Caki2 (cell line): ENCODE results near the gene WASF2. TPM values are rescaled to one million over a fixed set of nuclear protein-coding genes. Genes with fewer than 3 reads are reported as not detected.
"Not testable (repeated sequence)": the region's sequence is repeated elsewhere in the genome, so short reads cannot be mapped to it uniquely, and the experiment has no call there.

Experiments used
- DNase-seq: peaks from one replicate; pipeline ENCODE4 v3.0.0-alpha.2; 2015; ENCODE audit warnings: low read depth
- in situ Hi-C: cut with HindIII; loops from 2 replicates; pipeline ENCODE4 v1.10.0; 2016; ENCODE audit warnings: low sequenced_read_pairs, low pct_unique_long_range_greater_than_20kb, mixed read lengths
- total RNA-seq: library from RNA; depleted of rRNA; stranded (reverse); fragments of >200 nt; shearing (Covaris generic); gene quantifications from 2 replicates; pipeline ENCODE4 v1.2.3, GENCODE V29; 2014; ENCODE audit warnings: low replicate concordance

WASF2 gene
- total RNA-seq, 1 experiment from 2014 or later: 17.3 TPM

DNA sequence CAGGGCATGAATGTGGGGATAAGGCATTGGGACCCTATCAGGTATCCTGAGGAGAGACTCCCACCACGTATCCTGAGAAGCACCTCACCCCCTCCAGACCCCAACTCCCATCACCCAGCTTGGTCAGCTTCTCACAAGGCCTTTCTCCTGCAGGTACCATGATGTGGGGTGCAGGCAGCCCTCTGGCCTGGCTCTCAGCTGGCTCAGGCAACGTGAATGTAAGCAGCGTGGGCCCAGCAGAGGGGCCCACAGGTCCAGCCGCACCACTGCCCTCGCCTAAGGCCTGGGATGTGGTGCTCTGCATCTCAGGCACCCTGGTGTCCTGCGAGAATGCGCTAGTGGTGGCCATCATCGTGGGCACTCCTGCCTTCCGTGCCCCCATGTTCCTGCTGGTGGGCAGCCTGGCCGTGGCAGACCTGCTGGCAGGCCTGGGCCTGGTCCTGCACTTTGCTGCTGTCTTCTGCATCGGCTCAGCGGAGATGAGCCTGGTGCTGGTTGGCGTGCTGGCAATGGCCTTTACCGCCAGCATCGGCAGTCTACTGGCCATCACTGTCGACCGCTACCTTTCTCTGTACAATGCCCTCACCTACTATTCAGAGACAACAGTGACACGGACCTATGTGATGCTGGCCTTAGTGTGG, 96.2 kb downstream of the WASF2 start:
- DNase-seq: no peak
- in situ Hi-C loops: no loop called here

- in situ Hi-C loops: no loop called here
- DNase-seq: no peak
Observed at GRCh38 chr1:27392778-27393635, 97.0 kb downstream of the WASF2 start.

GRCh38 chr1:27392096-27392777, 97.7 kb downstream of the WASF2 start, which contains the start of gene GPR3:
GPR3 (plus strand) TSS chr1:27392622; CDS start chr1:27393799, 1,177 bp downstream.
- in situ Hi-C loops: no loop called here
- DNase-seq: peak; percentile 85

GRCh38 chr1:27391511-27392095, 98.4 kb downstream of the WASF2 start:
- in situ Hi-C loops: no loop called here

DNA sequence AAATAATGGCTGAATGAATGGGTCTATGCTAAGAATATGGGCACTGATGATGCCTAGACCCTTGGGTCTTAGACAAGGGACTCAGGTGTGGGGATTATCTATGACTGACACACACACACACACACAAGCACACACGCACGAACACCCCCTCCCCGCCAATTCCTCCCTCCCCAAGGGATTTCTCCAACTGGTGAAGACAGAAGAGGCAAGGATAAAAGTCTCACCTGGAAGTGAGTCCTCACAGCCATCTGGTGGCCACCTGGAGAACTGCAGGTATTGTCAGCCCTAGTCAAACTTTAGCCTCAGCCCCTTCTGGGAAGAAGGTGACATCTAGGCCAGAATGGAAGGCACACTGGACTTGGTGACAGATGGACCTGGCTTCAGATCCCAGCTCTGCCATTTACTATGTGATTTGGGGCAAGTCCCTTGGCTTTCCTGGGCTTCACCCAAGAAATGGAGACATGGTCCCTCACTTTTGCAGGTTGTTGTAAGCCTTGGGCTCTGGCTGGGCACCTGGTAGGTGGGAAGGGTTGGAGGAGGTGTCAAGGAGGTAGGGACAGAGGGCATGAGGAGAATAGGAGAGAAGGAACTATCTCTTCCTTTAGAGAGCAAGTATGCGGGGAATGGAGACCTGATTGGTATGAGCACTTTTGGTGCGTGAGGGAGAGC, 101.5 kb downstream of the WASF2 start:
- in situ Hi-C loops: no loop called here
- peak; percentile 41 for DNase-seq

More at GRCh38 chr1:27391511-27392095, 98.4 kb downstream of the WASF2 start:
- DNase-seq: no peak

DNA sequence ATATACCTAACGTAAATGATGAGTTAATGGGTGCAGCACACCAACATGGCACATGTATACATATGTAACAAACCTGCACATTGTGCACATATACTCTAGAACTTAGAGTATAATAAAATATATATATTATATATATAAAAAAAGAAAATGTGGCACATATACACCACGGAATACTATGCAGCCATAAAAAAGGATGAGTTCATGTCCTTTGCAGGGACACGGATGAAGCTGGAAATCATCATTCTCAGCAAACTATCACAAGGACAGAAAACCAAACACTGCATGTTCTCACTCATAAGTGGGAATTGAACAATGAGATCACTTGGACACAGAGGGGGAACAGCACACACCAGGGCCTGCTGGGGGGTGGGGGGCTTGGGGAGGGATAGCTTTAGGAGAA, 105.2 kb downstream of the WASF2 start:
- in situ Hi-C loops, DNase-seq: not testable (repeated sequence)

GRCh38 chr1:27383661-27384060, 106.3 kb downstream of the WASF2 start:
- DNase-seq: no peak
- in situ Hi-C loops: no loop called here

DNA sequence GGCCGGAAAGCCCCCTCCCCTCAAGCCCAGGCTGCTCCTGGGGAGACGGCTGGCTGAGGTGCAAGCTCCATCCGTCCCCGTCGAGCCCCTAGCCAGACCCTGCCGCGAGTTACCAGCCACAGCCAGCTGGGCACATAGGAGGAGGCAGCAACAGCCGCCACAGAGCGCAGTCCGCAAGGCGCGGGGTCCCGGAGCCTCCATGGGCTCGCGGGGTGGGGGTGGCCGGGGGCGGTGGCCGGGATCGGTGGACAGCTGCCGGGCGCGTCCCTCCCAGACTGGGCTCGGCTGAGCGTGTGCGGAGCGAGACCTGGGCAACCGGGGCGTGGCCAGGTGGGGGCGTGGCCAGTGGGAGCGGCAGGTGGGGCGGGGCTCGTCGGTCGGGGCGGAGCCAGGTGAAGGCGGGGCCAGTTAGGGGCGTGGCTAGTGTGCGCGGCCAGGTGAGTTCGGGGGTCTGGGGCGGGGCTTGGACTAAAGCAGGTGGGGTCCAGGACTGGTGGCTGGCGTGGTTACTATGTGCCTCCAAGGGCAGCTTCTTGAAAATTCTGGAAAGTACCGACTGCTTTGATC, 106.8 kb downstream of the WASF2 start, which contains the start of gene CD164L2:
CD164L2 (minus strand) TSS at position 295 of the 567 bp plus-strand sequence; CDS start at position 201, 94 bp downstream.
- in situ Hi-C loops: no loop called here
- no peak for DNase-seq

- no peak for DNase-seq
- in situ Hi-C loops: no loop called here
Observed at GRCh38 chr1:27381969-27382762, 107.8 kb downstream of the WASF2 start.

DNA sequence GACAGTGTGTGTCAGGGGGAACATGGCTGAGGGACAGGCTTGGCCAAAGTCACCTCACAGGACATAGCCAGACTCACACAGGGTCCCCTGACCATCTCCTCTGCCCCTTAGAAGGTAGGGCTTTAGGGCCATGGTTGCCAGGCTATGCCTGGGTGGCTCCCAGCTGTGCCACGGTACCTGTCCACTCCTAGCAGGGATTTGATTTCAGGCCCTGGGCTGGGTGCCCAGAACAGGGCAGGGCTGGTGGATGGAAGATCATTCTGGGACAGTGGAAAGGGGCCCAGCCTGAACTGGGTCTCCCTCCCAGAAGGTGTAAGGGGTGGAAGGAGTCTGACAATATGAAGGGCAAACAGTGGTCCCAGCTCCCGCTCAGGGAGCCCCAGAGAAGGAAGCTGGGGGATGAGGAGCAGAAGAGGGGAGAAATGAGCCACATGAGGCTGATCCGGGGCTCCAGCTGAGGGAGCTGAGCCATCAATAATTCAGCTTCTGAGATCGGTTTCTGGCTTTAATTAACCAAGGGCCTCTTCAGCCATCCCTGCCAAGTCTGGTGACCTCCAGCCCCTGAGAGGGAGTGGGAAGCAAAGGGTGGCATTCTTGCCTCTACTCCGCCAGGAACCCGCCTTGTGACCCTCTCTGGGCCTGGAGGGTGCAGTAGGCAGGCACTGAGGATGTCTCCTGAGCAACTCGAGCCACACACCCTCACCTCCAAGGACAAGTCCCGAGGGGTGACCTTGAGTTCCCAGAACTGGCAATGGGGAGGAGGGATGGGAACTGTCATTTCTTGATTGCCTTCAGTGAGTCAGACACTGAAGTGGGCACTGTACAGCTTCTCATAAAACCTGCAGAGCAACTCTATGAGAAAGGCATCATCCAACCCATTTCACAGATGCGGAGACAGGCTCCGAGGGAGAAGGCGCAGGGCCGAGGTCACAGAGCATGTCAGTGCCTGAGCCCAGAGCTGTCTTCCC, 108.9 kb downstream of the WASF2 start:
- DNase-seq: no peak
- in situ Hi-C loops: no loop called here

GRCh38 chr1:27380224-27380623, 109.7 kb downstream of the WASF2 start:
- no peak for DNase-seq
- in situ Hi-C loops: no loop called here

GRCh38 chr1:27379564-27380122, 110.3 kb downstream of the WASF2 start:
- in situ Hi-C loops: no loop called here

GRCh38 chr1:27377760-27378495, 112.0 kb downstream of the WASF2 start:
- DNase-seq: no peak
- in situ Hi-C loops: no loop called here

More at GRCh38 chr1:27379564-27380122, 110.3 kb downstream of the WASF2 start:
- DNase-seq: no peak

GRCh38 chr1:27374362-27375086, 115.4 kb downstream of the WASF2 start, which contains the start of gene FCN3:
FCN3 (minus strand) TSS chr1:27374824; CDS start chr1:27374818, 6 bp downstream.
- in situ Hi-C loops: no loop called here
- no peak for DNase-seq
